Activated CD8-positive, alpha-beta T cell treated with anti-CD3 and anti-CD28 coated beads, Interleukin-2, amount 10 ng/mL, durations not matched to agents 7 days and 5 days (primary cell): ENCODE measurements around the gene RASAL2. TPM values are rescaled to one million over a fixed set of nuclear protein-coding genes. Genes with fewer than 3 reads are reported as not detected.
"Not testable (repeated sequence)": the region's sequence is repeated elsewhere in the genome, so short reads cannot be mapped to it uniquely, and the experiment has no call there.

Source experiments
- ATAC-seq: fragments of 150-1000 bp; cut with Tn5 transposase; one replicate; pipeline ENCODE4 v1.10.0; 2021; ENCODE audit warnings: moderate library complexity
- CTCF ChIA-PET: fragments of 350-600 bp; sonication (Branson Sonifier 250); formaldehyde crosslinking; loops from one replicate; lab custom pipeline; 2021; ENCODE audit warnings: antibody characterized with exemption; lab: Charles Lee
- POLR2A ChIA-PET: fragments of 350-600 bp; sonication (Branson Sonifier 250); formaldehyde crosslinking; loops from one replicate; lab custom pipeline; 2021; ENCODE audit warnings: antibody characterized with exemption; lab: Charles Lee
- DNase-seq: peaks from one replicate; pipeline ENCODE4 v3.0.0-alpha.2; 2020
- H3K27ac Mint-ChIP-seq: one replicate; pipeline ENCODE4 v1.8.0; 2021; ENCODE audit warnings: mild to moderate bottlenecking, mixed read lengths
- H3K27me3 Mint-ChIP-seq: one replicate; pipeline ENCODE4 v1.8.0; 2021; ENCODE audit warnings: low read depth, mixed read lengths
- H3K36me3 Mint-ChIP-seq: one replicate; pipeline ENCODE4 v1.8.0; 2021; ENCODE audit warnings: low read depth, mixed read lengths
- H3K4me1 Mint-ChIP-seq: one replicate; pipeline ENCODE4 v1.8.0; 2021; ENCODE audit warnings: low read depth, mixed read lengths
- H3K4me3 Mint-ChIP-seq: one replicate; pipeline ENCODE4 v1.8.0; 2021; ENCODE audit warnings: mild to moderate bottlenecking, mixed read lengths
- H3K9me3 Mint-ChIP-seq: one replicate; pipeline ENCODE4 v1.8.0; 2022; ENCODE audit warnings: mixed read lengths; ENCODE audit not compliant: insufficient read depth
- total RNA-seq, 2 experiments: library from RNA; stranded (reverse); gene quantifications; one replicate each; pipeline ENCODE4 v1.2.3, GENCODE V29; 2021

RASAL2 gene
- total RNA-seq, 2 experiments from 2014 or later, result not detected

GRCh38 chr1:178232108-178232507, 138.2 kb downstream of the RASAL2 start:
- Mint-ChIP-seq H3K4me3 (no peak overlapping the region), H3K27ac (no peak overlapping the region), H3K4me1 (no peaks in the 10 kb centered on the region), H3K36me3 (no peaks in the 10 kb centered on the region), H3K27me3 (no peaks in the 10 kb centered on the region), H3K9me3 (no peaks in the 10 kb centered on the region)
- ChIA-PET POLR2A (no interaction called here), CTCF (no interaction called here)
- ATAC-seq (no peak), DNase-seq (no peak)

GRCh38 chr1:178232949-178233348, 139.0 kb downstream of the RASAL2 start:
- DNase-seq, result no peak
- no peaks in the 10 kb centered on the region for H3K36me3 Mint-ChIP-seq

DNA sequence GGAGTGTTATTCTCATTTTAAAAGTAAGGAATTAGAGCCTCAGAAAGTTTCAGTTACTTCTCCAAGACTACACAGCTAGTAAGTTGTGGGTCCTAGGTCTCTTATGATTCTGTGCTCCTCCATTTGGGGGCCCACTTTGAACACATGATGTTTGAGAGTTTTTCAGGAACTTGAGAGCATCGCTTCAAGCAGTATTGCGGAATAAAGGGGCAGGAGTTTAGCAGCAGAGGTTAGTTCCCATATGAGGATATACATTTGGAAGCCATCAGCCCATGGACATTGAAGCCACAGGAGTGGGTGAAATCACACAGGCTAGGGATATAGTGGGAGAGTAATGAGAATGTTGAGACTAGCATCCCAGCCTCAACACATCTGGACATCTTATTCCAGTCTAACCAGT, 143.2 kb downstream of the RASAL2 start:
- DNase-seq, result no peak
- no peak overlapping the region for H3K27ac Mint-ChIP-seq
- H3K9me3 Mint-ChIP-seq, result no peaks in the 10 kb centered on the region
- ATAC-seq, result no peak
- no peaks in the 10 kb centered on the region for H3K36me3 Mint-ChIP-seq
- no peak overlapping the region for H3K4me3 Mint-ChIP-seq
- POLR2A ChIA-PET, result no interaction called here
- H3K27me3 Mint-ChIP-seq, result no peaks in the 10 kb centered on the region
- CTCF ChIA-PET, result no interaction called here
- no peaks in the 10 kb centered on the region for H3K4me1 Mint-ChIP-seq

More at GRCh38 chr1:178232949-178233348, 139.0 kb downstream of the RASAL2 start:
- no peak overlapping the region for H3K27ac Mint-ChIP-seq
- ChIA-PET POLR2A (no interaction called here), CTCF (no interaction called here)
- ATAC-seq, result no peak
- H3K4me1 Mint-ChIP-seq, result no peaks in the 10 kb centered on the region
- no peaks in the 10 kb centered on the region for H3K9me3 Mint-ChIP-seq
- H3K27me3 Mint-ChIP-seq, result no peaks in the 10 kb centered on the region
- H3K4me3 Mint-ChIP-seq, result no peak overlapping the region

GRCh38 chr1:178238722-178239510, 145.0 kb downstream of the RASAL2 start:
- POLR2A ChIA-PET, result no interaction called here
- DNase-seq, result no peak
- CTCF ChIA-PET, result interaction anchor here (1.2 kb wide), 1 partner anchor 71 kb away, joined by 3 read pairs; no protein-coding TSS in a partner anchor
- no peaks in the 10 kb centered on the region for H3K36me3 Mint-ChIP-seq
- no peaks in the 10 kb centered on the region for H3K27me3 Mint-ChIP-seq
- no peak overlapping the region for H3K4me3 Mint-ChIP-seq
- H3K4me1 Mint-ChIP-seq, result no peaks in the 10 kb centered on the region
- no peak for ATAC-seq
- H3K27ac Mint-ChIP-seq, result no peak overlapping the region
- H3K9me3 Mint-ChIP-seq, result no peaks in the 10 kb centered on the region

DNA sequence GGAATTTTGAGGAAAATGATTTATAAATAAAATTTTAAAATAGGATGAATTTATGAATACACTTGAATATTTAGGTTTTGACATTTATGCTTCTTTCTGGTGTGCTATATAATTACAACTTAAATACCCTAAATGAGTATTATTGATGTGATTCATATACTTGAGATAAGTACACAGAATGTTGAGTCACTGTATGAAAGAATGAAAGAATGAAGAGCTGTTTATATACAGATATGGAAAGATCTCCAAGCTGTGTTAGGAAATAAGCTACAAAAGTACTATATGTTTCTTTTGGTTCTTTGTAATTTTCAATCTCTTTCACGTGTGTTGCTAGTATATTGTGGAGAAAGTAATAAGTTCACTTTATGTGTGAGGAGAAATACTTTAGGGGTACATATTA, 147.2 kb downstream of the RASAL2 start:
- H3K27me3 Mint-ChIP-seq, result no peaks in the 10 kb centered on the region
- no peaks in the 10 kb centered on the region for H3K36me3 Mint-ChIP-seq
- DNase-seq, result no peak
- no peaks in the 10 kb centered on the region for H3K9me3 Mint-ChIP-seq
- no peak for ATAC-seq
- no peak overlapping the region for H3K27ac Mint-ChIP-seq
- ChIA-PET POLR2A (interaction anchor here (1.1 kb wide), 1 partner anchor 294 kb away, joined by 3 read pairs; no protein-coding TSS in a partner anchor), CTCF (no interaction called here)
- H3K4me3 Mint-ChIP-seq, result no peak overlapping the region
- no peaks in the 10 kb centered on the region for H3K4me1 Mint-ChIP-seq

- ATAC-seq (no peak), DNase-seq (no peak)
- POLR2A ChIA-PET, result interaction anchor here (1.1 kb wide), 1 partner anchor 295 kb away, joined by 3 read pairs; no protein-coding TSS in a partner anchor
- no peak overlapping the region for H3K27ac Mint-ChIP-seq
- H3K9me3 Mint-ChIP-seq, result no peaks in the 10 kb centered on the region
- H3K4me3 Mint-ChIP-seq, result no peak overlapping the region
- H3K36me3 Mint-ChIP-seq, result no peaks in the 10 kb centered on the region
- no peaks in the 10 kb centered on the region for H3K27me3 Mint-ChIP-seq
- H3K4me1 Mint-ChIP-seq, result no peaks in the 10 kb centered on the region
- CTCF ChIA-PET, result no interaction called here
Measured at GRCh38 chr1:178241837-178242236, 147.9 kb downstream of the RASAL2 start.

DNA sequence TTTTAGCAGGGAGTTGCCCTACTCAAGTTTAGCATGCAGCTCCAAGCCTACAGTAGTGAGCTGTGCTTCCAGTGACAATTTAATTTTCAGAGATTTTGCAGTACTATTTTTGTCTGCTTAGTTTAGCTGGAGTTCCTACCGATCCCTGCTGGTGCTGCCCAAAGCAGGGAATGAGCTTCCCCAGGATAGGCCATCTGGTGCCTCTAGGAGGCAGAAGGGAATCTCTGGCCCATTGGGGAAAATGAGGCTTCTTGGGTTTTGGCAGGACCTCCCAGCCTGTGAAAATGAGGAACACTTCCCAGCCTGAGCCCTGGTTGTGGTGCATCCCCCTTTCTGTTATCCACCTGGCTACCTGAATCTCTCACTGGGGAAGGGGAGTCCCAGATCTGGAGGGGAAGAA, 149.2 kb downstream of the RASAL2 start:
- Mint-ChIP-seq H3K36me3 (no peaks in the 10 kb centered on the region), H3K27ac (no peak overlapping the region), H3K4me3 (no peak overlapping the region), H3K9me3 (no peaks in the 10 kb centered on the region), H3K4me1 (no peaks in the 10 kb centered on the region), H3K27me3 (no peaks in the 10 kb centered on the region)
- no peak for DNase-seq
- POLR2A ChIA-PET, result no interaction called here
- CTCF ChIA-PET, result interaction anchor here (1.2 kb wide), 1 partner anchor 26 kb away, joined by 3 read pairs; no protein-coding TSS in a partner anchor
- ATAC-seq, result no peak

DNA sequence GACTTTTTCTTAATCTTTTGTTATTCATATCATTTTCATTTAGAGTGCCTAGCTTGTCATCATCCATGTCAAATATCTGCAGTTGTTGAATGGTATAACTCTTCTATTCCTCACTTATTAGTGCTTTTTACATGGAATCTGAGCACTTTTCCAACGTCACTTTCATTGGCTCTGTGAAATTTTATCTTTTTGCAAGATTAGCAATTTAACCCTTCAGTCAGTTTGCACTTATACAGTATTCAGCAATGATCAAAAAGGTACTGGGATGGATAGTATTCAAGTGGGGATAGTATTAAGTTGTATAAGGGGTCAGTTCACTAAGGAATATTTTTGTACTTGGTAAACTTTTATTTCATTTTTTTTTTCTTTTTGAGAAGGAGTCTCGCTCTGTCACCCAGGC, 150.0 kb downstream of the RASAL2 start:
- H3K4me1 Mint-ChIP-seq, result no peaks in the 10 kb centered on the region
- no peak for DNase-seq
- no peak overlapping the region for H3K4me3 Mint-ChIP-seq
- H3K9me3 Mint-ChIP-seq, result no peaks in the 10 kb centered on the region
- H3K36me3 Mint-ChIP-seq, result no peaks in the 10 kb centered on the region
- H3K27me3 Mint-ChIP-seq, result no peaks in the 10 kb centered on the region
- POLR2A ChIA-PET, result no interaction called here
- H3K27ac Mint-ChIP-seq, result no peak overlapping the region
- CTCF ChIA-PET, result interaction anchor here (1.2 kb wide), 1 partner anchor 25 kb away, joined by 3 read pairs; no protein-coding TSS in a partner anchor
- no peak for ATAC-seq

- H3K36me3 Mint-ChIP-seq, H3K27me3 Mint-ChIP-seq, H3K9me3 Mint-ChIP-seq, H3K4me1 Mint-ChIP-seq, CTCF ChIA-PET, H3K4me3 Mint-ChIP-seq, DNase-seq, H3K27ac Mint-ChIP-seq, POLR2A ChIA-PET, ATAC-seq: not testable (repeated sequence)
Measured at GRCh38 chr1:178248284-178248683, 154.4 kb downstream of the RASAL2 start.

GRCh38 chr1:178253581-178253980, 159.7 kb downstream of the RASAL2 start:
- H3K9me3 Mint-ChIP-seq, H3K4me1 Mint-ChIP-seq, H3K4me3 Mint-ChIP-seq, DNase-seq, POLR2A ChIA-PET, CTCF ChIA-PET, H3K36me3 Mint-ChIP-seq, ATAC-seq, H3K27me3 Mint-ChIP-seq, H3K27ac Mint-ChIP-seq: not testable (repeated sequence)

GRCh38 chr1:178254433-178254832, 160.5 kb downstream of the RASAL2 start:
- POLR2A ChIA-PET, result no interaction called here
- ATAC-seq (no peak), DNase-seq (no peak)
- Mint-ChIP-seq H3K9me3 (peaks cover 4% of the 10 kb centered on the region), H3K27ac (no peak overlapping the region), H3K27me3 (no peaks in the 10 kb centered on the region), H3K4me3 (no peak overlapping the region), H3K4me1 (no peaks in the 10 kb centered on the region), H3K36me3 (no peaks in the 10 kb centered on the region)
- CTCF ChIA-PET, result interaction anchor here (0.8 to 1.6 kb wide), 2 partner anchors 10 to 46 kb away, joined by 3 to 4 read pairs; no protein-coding TSS in a partner anchor

DNA sequence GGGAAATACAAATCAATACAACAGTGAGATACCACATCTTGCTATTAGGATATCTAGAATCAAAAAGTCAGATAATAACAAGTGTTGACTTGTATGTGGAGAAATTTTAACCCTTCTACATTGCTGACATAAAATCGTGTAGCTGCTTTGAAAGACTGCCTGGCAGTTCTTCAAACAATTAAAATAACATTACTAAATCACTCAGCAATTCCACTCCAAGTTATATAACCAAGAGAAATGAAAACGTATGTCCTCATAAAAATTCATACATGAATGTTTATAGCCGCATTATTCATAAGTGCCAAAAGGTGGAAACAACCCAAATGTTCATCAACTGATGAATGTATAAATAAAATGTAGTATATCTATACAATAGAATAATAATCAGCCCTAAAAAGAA, 164.6 kb downstream of the RASAL2 start:
- ATAC-seq (no peak), DNase-seq (no peak)
- CTCF ChIA-PET, result no interaction called here
- POLR2A ChIA-PET, result no interaction called here
- Mint-ChIP-seq H3K36me3 (no peaks in the 10 kb centered on the region), H3K9me3 (peaks cover 5% of the 10 kb centered on the region), H3K4me3 (no peak overlapping the region), H3K4me1 (no peaks in the 10 kb centered on the region), H3K27me3 (no peaks in the 10 kb centered on the region), H3K27ac (no peak overlapping the region)
